OCI-LY7 (cell line): ENCODE data around the gene P2RX6.

Experiments
- CTCF ChIP-seq: fragments of 200-600 bp; sonication (generic); conservative IDR thresholded peaks from 2 replicates; pipeline ENCODE4 v1.5.1; 2014; ENCODE audit warnings: mild to moderate bottlenecking, antibody characterized with exemption, low read length, moderate library complexity, mixed read lengths
- EZH2phosphoT487 ChIP-seq: fragments of 200-600 bp; sonication (generic); IDR thresholded peaks from 2 replicates; pipeline ENCODE4 v1.6.1; 2018; ENCODE audit warnings: low read depth, borderline replicate concordance, mild to moderate bottlenecking, mixed run types, antibody characterized with exemption, low read length, moderate library complexity, mixed read lengths

GRCh38 chr22:20973634-20974286 lies 41.2 kb upstream of the P2RX6 start:
- no peak for TF ChIP-seq CTCF
- TF ChIP-seq EZH2phosphoT487 = no peak
